Muscle of back (tissue), 11 donors: Measurements from ENCODE around the gene DLGAP1. TPM values are rescaled to one million over a fixed set of nuclear protein-coding genes. Genes with fewer than 3 reads are reported as not detected.

Source experiments
- DNase-seq, 3 donors: peaks; one replicate each; pipeline versions ENCODE4 v3.0.0 to v3.0.0-alpha.2; 2013
- polyA plus RNA-seq, 10 donors: library from polyadenylated mRNA; unstranded; fragments of 120-200 nt; gene quantifications; one replicate each; pipeline ENCODE4 v1.2.1, GENCODE V29; 2013; ENCODE audit not compliant: insufficient read length in 10 of 10

The DLGAP1 gene
- polyA plus RNA-seq, 10 donors = 1.3 to 3.5 (median 2.1) TPM

DNA sequence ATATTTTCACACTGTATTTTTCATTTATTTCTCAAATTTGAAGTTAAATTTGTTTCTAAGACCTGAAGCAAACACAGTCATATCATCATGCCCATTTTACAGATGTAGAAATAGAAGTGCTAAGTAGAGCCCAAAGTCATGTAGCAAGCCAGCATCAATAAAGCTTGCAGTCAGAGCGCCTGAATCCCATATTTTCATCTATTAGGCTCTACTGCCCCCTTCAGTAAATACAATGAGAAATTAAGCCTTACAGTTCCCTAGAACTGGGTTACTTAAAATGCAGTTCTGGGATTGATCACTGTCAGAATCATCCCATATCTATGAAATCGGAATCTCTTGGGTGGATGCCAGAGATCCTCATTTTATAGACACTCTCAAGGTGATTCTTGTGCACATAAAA, 585.3 kb downstream of the DLGAP1 start:
- peak in 2 of 3 donors; percentile 32 to 43 for DNase-seq

GRCh38 chr18:3867864-3868311, 587.2 kb downstream of the DLGAP1 start:
- peak; percentile 8 to 65 (median 49) for DNase-seq

DNA sequence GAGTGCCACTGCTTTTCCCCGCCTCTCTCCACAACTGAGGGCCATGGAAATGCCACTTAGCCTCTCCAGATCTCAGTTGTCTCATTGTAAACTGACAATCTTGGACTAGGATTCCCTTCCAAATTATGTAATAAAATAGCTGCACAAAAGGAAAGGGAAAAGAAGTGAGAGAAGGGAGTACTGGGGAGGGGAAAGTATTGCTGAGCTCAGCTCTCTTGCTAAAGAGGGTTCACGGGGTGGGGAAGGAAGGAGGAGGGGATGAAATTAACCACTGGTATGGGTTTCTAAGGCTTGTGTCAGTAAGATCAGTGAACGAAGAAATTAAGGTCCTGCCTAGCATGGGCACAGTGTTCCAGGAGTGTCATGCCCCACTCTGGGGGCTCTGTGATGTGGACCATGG, 587.9 kb downstream of the DLGAP1 start:
- no peak for DNase-seq

GRCh38 chr18:3864669-3865298, 590.3 kb downstream of the DLGAP1 start:
- no peak for DNase-seq

GRCh38 chr18:3863593-3863992, 591.5 kb downstream of the DLGAP1 start:
- no peak for DNase-seq

DNA sequence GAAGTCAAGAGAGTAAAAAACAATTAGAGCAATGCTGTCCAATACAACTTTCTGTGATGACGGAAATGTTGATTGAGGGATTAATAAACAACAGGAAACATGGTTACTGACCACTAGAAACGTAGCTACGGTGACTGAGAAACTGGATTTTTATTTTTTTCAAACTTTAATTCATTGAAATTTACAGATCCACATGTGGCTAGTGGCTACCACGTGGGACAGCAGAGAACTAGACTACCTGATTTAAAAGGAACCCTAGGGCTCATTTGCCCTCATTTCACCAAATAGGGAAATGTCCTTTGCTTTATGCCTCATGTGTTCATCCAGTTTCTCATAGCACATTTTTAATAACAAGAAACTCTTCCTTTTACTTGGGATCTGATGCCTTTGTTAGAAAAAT, 592.1 kb downstream of the DLGAP1 start:
- no peak for DNase-seq

GRCh38 chr18:3861495-3861894, 593.6 kb downstream of the DLGAP1 start:
- DNase-seq = no peak

- peak in 1 of 3 donors; percentile 5 for DNase-seq
Measured at GRCh38 chr18:3857544-3857943, 597.6 kb downstream of the DLGAP1 start.

GRCh38 chr18:3855966-3856365, 599.1 kb downstream of the DLGAP1 start:
- DNase-seq = no peak

DNA sequence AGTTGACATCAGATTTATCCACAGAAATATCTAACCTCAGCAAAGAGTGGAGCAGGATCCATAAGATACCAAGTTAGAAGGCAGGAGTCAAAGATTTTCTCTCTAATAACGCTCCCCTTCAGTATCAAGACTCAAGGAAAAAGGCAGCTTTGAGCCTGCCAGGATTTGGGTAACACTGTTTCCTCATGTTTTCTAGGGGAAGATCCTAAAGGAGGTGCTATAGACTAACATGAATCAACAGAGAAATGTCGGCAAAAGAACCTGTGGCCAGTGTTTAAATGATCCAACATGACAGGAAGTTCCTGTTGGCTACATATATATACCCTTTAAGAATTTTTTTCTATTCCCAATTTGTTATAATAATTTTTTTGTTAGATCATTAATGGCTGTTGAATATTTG, 602.8 kb downstream of the DLGAP1 start:
- DNase-seq = no peak

DNA sequence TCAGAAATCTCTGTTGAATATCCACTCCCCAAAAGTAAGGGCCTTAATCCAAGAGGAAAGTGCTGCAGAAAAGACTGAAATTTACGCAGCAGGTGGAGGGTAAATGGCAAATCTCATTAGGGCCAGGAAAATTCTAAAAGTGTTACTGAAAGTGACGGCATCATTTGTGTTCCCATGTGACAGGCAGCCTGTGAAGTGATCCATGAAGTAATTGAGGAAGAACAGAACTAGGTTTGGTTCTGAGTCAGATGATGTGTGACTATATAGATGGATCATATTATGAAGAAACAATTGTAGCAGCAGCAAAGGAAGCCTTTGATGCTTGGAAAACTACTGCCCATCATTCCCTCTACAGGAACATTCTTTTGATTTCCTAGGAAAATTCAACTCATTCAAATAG, 603.9 kb downstream of the DLGAP1 start:
- DNase-seq = no peak

DNA sequence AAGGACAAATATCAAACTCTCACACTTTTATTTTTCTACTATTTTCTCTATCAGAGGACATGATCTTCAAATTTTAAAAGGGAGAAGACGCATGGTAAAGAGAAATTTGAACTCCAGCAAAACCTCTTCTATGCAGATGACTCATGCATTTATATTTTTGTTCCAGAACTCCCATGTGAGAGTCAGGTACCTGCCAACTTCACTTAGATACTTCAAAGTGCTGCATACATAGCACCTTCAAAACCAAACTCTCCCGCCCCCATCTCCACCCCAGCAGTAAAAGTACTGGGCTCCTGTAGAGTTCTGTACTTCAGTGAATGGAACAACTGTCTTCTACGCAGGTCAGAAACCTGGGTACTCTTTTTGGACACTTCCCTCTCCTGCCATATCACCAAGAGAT, 606.8 kb downstream of the DLGAP1 start:
- no peak for DNase-seq

GRCh38 chr18:3845161-3845560, 609.9 kb downstream of the DLGAP1 start:
- no peak for DNase-seq

- no peak for DNase-seq
Measured at GRCh38 chr18:3842844-3843243, 612.3 kb downstream of the DLGAP1 start.

- DNase-seq = peak in 1 of 3 donors; percentile 19
Measured at GRCh38 chr18:3840766-3841165, 614.3 kb downstream of the DLGAP1 start.

DNA sequence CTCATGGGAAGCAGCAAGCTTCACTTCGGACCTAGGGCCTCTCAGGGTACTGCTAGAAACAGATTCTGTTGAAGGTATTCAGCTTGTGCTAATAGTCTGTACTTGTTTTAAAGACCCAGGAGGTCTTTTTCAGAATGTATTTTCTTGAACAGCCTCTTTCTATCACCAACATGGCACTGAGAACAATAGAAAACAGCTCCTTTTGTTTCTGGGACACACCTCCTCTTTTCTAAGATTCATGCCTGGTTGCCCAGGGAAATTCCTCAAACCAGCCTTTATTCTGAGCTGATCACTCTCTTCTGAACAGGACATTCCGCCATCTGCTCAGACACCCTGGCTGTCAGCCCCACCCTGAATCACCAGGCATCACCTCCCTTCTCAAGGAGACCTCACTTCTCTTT, 615.5 kb downstream of the DLGAP1 start:
- no peak for DNase-seq

DNA sequence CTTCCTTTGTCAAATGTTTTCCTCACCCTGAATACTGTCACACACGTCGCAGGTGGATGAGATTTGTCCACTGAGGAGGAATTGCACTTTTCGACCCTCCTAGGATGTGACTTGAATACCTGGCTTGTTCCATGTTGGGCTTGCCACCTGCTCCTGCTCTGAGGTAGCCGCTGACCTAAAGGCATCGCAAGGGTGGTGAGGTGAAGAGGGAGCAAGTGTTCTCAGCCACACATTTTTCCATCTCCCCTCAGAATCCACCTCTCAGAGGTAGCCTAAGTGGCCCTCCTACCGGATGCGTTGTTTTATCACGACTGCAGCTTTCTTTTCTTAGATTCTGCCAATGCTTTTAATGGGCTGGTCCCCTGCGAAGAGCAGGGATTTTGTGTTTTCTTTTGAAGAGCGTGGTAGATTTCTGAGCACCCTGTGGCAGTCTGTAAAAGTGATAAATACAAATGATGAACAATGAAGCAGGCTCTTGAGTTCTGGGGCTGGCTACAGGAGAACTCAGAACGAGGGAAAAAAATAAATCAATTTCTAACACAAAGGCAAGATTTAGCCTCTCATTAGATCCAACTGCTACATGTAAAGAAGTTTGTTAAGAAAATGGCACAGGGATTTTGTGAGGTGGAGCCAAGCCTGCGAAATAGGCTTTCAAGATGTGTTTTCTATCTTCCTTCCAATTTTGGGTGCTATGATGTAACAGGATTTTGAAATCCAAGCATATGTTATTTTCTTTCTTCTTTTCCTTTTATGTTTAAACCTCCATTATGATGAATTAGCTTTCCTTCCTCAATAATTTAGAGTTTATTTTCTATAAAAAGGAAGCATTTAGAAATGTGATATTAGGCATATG, 618.4 kb downstream of the DLGAP1 start:
- no peak for DNase-seq

GRCh38 chr18:3832025-3832638, 623.0 kb downstream of the DLGAP1 start:
- DNase-seq = no peak

DNA sequence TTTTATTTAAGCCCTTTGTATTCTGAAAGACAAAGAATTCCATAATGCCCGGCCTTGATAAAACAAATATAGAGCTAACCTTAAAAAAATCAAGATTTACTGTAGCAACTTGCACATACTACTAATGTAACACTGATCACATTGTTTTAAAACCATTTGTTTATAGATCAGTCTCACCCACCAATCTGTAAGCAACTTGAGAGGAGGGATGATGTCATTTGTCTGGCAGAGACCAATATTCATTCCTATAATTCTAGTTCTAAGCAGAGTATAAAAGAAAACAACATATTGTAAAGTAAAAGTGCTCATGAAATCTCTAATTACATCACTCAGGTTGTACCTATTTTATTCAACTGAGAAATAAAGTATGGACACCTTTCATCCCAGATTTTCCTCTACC, 624.5 kb downstream of the DLGAP1 start:
- DNase-seq = no peak

GRCh38 chr18:3827236-3827845, 627.8 kb downstream of the DLGAP1 start:
- DNase-seq = no peak

DNA sequence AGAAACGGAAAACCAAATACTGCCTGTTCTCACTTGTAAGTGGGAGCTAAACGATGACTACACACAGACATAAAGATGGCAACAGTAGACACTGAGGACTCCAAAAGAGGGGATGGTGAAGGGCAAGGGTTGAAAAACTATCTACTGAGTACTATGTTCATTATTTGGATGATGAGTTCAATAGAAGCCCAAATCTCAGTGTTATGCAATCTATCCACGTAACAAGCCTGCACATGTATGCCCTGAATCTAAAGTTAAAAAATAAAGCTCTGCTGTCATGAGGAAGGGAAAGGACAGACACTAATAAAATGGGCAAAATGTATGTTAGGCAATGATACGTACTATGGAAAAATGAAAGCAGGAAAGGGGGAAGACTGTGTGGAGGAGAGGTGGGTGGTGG, 629.1 kb downstream of the DLGAP1 start:
- no peak for DNase-seq

GRCh38 chr18:3824101-3824500, 631.0 kb downstream of the DLGAP1 start:
- DNase-seq = no peak
